GM18867 (cell line): Measurements from ENCODE around the gene RGS3.

Source experiments
- ATAC-seq: cut with Tn5 transposase; IDR thresholded peaks from one replicate; pipeline ENCODE4 v1.9.1; 2021; ENCODE audit warnings: mild to moderate bottlenecking, moderate library complexity; ENCODE audit not compliant: unreplicated experiment

The RGS3 gene

DNA sequence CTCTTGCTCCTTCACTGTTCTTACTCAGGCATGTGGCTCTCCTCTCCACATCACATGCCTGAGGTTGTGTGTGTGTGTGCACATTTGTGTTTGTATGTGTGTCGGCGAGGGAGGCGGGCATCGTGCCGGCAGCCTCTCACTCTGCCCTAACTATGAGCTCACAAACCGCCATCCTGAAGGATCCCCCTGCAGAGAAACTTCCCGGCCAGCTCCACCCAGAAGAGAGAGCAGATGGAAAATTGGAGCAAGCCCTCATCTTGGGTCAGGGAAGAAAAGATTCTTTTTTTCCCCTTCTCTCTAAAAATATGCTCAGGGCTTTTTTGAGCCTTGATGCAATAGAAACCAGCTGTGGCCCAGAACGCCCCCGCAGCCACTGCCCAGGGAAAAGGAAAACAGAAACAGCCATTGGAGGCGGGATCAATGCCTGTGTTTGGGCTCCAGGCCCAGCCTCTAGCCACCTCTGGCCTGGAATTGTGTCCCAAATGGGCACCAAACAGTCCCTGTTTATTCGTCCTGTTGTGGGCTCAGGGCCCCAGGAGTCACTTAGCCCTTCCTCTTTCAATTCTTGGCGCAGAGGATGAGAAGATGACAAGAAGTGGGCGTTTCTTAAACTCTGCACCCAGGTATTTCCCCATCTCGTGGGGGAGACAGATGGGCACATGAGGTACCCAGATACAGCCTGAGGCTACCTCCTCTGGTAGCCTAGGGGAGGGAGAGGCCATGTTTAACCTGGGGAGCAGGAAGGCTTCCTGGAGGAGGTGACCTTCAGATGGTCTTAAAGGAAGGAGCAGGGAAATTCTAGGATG is 151.5 kb downstream of the RGS3 start:
- ATAC-seq = no peak

DNA sequence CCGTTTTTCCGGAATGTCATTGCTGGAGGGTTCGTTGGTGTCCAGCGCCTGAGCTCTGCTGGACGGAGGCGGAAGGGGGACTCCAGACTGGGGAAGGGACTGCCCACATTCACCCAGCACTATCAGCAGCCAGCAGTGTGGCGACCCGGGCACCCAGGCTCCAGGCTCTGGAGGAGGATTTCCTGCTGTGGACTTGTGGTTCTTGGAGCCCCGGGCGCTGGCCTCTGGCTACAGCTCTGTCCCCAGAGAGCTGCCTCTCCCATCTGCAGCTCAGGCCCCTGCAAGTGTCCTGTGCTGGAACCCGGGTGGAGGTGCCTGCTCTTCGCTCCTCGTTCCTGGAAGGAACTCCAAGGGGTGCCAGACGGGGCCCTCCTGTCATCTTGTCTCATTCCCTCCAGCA is 152.6 kb downstream of the RGS3 start:
- no peak for ATAC-seq

DNA sequence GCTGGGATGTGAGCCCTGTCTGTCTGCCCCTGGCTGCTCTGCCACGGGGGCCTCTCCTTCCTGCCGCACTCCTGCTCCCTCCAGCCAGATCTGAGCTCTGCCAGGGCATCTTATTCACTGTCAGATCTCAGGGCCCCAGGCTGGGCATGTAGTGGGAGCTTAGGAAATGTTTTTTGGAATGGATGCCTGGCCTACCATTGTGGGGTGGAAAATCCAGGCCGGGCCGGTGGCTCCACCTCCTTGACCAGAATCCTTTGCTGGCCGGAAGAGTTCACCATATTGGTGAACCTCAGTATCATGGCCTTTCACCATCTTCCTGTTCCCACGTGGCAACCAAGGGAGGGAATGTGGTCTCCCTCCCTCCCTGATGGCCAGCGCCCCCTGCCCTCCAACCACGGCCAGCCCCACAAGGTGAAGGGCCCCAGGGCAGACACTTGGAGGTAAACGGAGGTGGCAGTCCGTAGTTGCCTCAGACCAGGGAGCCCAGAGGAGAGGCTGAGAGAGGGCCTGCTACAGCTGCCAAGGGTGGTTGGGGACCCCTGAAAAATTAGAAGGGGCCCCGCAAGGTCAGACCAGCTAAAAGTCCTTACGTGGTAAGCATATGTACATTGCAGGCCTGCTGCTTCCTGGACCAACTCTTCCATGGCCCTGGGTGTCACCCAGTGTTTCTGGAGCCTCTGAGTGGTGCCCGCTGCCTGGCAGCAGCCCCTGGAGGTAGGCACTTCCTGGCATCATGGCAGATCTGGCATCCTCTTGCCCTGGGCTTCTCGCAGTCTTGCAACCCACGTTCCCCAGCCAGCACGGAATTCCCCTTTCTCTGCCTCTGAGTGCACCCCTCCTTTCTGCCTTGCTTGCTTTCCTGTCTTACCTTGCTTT is 153.3 kb downstream of the RGS3 start:
- ATAC-seq = no peak

DNA sequence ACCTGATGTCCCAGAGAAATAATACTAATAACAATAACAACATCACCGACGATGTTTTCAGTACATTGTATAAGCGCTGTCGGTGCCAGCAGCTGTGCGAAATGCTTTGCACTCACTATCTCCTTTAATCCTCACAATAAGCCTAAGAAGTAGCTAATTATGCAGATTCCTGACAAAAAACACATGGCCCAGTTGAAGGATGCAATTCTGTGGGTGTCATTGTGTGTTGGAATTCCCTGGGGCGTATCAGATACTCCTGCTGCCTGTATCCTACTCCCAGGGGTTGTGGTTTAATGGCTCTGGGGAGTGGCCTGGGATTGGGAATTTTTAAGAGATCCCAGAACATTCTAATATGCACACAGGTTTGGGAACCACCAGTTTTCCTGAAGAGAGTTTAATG is 154.0 kb downstream of the RGS3 start:
- no peak for ATAC-seq

DNA sequence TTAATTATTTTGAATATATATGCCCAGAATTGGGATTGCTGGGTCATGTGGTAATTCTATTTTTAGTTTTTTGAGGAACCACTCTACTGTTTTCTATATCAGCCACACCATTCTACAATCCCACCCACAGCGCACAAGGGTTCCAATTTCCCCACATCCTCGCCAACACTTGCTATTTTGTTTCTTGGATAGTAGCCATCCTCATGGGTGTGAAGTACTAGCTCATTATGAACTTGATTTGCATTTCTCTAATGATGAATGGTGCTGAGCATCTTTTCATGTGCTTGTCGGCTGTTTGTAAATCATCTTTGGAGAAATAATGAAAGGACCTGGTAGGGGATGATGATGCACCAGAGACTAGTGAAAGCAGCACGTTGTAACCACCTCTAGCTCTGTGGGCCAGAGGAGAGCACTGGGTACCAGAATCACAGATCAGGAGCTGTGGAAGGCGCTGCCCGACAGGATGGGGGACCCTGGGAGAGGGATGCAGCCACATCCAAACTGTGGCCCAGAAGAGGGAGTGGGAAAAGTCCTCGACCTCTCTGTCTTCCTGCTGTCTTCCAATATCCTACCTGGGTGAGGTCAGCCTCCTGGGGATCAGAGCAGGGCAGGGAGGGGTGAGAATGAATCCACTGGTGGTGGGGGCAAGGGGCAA is 155.4 kb downstream of the RGS3 start:
- ATAC-seq = no peak

DNA sequence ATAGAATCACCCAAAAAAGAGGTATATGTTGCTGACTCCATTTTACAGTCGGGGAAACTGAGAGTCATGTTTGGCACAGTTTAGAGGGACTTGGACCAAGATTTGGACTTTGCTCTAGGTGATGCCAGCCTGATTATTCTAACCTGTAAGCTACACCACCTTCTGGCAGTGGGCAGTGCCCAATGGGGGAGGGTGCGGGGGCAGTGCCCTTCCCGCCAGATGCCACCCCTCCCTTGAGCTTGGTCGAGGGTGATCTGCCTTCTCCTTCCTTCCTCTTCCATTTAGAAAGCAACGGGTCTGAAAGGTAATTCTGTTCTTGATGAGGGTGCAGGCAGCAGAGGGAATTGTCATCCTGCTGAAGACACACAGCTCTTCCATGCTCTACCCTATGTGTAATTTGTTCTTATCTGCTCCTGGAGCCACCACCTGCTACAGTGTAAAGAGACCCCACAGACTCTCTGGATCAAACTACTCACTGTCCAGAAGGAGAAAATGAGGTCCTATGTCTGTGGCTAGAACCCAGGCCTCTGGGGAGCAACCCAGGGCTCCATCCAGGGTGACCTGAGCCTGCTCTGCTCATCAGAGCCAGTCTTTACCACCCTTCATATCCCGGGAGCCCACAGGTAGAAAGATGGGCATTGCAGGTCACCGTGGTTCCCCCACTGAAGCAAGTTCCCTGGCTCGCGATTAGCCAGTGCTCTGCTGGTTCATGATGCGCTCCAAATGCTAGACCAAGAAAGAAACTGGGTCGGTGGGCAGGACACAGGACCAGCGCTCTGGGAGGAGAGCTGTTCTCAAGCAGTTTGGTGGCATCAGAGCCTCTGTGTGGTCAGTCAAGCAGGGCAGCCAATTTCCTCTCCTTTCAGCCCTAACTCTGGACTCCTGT is 156.2 kb downstream of the RGS3 start:
- ATAC-seq = no peak

DNA sequence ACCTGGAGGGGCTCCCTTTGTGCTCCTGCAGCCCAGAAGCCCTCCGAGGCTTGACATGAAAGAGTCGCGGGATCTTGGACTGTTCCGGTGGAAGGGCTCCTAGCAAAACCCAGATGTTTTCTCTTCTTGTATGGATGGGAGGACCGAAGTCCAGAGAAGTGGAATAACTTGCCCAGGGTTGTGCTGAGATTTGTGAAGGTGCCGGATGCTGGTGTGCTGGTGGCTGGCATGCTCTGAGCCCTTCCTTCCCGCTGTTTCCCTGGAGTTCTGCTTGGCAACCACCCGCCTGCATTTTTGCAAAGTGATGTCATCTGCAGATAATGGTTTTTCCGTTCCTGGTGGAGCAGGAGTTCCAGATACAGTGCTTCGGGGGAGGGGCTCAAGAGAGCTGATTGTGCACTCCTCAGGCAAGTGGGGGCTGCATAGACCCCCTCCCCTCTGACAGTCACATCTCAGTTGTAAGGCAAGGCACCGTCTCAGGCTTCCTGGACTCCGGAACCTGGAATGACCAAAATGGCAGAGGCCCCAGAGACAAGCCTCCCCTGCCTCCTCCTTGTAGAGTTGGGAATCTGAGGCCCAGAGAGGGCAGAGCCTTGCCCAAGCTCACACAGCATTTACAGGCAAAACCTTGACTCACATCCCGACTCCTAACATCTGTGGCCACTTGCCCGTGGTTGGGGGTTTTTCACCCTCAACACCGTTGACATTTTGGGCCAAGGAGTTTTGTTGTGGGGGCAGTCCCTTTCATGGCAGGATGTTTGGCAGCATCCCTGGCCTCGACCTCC is 157.0 kb downstream of the RGS3 start:
- ATAC-seq = no peak

DNA sequence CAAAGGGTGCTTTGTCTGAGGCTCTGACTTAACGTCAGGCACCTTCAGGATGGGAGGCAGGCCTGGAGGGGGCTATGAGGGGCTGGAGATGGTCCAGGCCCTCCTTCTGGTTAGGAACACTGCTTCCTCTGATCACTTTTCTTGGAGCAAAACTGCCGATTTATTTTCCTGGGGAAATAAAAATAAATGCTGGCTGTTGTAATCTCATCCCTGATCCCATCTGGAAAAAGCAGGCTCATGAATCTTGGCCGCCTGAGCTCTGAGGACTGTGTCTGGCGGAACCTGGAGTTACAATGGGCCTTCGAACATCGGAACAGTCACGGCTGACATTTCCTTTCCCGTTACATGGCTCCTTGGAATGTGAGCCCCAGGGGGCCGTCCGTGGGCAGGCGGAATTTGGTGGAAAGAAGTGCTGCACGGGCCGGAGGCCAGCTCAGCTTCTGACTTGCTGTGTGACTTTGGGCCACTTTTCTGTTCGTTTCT is 157.8 kb downstream of the RGS3 start:
- no peak for ATAC-seq

DNA sequence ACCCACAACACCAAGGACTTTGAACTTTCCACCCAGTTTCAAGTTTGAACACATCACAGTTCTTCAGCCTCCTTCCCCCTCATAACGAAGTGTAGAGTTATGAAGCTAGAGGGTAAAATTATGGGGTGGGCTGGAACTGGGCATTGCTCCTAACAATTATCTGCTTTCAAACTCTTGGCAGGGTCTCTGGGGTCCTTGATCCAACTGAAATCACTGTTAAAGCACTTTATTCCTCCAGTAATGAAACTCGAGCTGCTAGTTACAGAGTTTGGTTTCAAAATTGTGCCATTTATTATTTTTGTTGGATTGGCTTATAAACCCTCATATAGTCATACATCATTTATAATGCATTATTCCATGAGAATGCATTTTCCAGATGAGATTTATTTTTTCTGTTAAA is 158.5 kb downstream of the RGS3 start:
- ATAC-seq = no peak

DNA sequence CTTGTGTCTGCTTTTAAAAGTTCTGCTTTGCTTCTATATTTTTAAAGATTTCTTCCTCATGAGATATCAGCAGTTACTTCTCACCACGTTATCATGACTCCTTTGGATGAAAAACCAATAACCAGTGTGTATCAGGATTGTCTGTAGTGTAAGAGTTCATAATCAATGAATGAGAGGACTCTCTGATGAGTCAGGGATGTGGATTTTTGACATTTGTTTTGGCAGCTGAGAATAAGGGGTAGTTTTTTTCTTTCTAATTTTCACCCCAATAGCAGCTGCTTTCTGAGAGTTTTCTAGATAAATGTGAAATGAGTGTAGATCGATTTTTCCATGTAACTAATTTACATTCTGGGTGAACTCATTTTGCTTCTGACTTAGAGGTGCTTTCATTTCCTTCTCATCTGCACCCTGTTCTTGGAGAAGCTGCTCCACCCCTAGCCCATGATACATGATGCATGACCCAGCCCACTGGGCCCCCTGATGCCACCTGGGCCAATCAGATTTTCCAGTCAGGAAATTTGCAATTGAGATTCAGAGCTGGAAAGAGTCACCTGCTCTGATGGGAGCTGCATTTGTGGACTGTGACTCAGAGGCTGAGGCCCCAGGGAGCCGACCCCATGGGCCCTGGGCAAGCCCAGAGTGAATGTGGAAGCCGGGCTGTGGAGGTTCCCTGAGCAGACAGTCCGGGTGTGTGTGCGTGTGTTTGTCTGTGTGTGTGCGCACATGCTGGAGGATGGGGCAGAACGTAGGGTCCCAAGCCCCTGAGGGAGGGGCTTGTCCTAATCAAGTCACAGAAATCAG is 159.3 kb downstream of the RGS3 start:
- ATAC-seq = peak; percentile 78

DNA sequence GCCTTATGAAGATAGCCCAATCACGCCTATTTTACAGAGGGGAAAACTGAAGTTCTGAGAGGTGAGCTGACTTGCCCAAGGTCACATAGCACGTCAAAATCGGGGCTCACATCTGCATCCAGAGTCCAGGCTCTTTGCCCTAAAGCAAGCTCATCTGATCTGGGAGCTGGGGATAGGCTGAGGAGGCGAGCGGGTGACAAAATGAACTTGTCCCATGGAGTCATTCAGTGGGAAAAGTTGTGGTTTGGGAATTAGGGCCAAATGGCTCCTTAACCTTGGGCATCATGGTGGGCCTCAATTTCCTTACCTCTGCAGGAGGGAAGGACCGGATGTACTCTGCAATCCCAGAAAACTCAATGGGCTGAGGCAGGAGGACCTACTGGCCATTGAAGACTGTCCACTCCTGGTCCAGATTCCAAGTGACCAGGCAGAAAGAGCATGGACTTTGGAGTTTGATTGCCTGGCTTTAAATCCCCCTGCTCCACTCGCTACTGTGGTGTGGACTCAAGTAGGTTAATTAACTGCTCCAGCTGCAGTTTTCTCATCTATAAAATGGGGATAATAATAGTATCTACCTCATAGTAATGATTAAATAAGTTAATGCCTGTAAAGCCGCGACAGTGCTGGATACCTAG is 160.4 kb downstream of the RGS3 start:
- no peak for ATAC-seq

DNA sequence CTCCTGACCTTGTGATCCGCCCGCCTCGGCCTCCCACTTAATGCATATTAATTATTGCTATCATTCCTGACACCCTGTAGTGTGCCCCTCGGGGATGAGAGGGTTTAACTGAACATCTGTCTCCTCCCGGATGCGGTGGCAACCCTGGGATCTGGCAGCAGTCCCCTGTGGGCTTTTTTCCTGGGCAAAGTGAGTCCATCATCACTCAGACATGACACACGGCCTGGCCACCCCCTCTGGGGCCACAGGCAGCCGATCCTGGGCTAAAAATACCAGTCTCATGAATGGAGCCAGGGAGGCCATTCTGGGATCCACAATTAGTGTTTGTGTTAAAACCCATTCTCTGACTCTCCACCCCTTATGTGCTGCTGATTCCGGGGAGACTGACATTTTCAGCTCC is 161.2 kb downstream of the RGS3 start:
- no peak for ATAC-seq

DNA sequence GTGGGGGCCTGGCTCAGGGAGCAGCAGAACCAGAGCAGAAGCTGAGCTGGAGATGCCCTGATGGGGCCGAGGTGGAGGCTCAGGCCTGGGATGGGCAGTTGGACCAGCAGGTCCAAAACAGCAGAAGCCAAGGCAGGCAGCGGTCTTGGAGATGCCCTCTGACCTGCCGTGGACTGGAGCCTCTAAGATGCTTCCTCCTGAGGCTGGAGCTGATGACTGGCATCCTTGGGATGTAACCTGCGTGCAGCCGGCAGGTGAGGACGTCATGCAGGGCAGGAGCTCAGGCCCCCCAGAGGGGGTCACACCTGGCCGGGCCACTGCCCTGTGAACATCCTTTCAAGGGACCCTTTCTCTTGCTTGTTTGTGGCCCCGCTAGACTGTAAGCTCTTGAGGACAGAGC is 162.0 kb downstream of the RGS3 start:
- ATAC-seq = no peak

DNA sequence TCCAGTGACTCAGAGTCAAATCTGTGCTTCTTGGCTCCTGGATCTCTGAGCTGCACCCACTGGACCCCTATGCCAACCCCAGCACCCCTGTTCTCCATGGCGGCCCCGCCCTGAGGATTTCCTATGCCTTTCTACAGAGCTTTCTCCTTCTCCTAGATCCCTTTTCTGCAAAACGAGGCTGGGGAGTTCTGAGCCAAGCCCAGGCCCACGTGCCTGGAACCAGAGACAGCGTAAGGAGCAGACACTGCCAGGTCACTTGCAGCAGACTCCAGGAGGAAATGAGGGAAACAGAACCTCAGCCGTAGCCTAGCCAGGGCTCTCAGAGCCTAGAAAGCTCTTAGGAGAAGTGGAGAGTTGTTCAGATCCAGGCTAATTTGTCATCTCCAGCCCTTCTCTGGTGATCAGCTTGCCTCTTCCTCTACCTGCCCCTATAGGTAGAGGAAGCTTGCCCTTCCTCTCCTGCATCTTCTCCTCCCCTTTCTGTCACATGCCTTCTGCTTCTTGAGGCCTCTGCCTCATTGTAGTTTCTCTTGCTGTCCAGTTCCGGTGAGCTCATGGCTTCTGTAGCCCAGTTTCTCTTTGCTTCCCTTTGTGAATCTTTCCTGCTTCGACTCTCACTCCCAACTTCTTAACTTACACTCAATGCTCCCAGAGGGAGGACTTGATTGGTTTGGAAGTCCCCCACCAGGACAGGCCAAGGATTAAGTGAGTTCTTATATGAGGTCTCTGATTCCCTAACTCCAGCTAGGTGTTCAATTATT is 163.4 kb downstream of the RGS3 start:
- no peak for ATAC-seq

DNA sequence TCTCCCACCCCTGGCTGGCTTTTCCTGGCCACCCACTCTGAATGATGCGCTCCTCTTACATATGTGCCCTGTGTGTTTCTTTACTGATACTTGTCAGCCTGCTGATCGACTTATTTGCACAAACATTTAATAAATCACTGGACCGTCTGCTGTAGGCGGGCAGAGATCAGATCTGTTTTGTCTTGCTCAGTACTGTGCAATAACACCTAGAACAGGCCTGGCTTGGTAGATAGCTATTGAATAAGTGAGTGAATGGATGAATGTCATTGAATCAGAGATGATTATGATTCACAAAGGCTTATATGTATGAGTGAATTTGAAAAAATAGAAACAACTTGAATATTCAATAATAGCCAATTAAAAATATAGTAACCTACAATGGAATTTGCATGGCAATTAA is 165.1 kb downstream of the RGS3 start:
- ATAC-seq = no peak

DNA sequence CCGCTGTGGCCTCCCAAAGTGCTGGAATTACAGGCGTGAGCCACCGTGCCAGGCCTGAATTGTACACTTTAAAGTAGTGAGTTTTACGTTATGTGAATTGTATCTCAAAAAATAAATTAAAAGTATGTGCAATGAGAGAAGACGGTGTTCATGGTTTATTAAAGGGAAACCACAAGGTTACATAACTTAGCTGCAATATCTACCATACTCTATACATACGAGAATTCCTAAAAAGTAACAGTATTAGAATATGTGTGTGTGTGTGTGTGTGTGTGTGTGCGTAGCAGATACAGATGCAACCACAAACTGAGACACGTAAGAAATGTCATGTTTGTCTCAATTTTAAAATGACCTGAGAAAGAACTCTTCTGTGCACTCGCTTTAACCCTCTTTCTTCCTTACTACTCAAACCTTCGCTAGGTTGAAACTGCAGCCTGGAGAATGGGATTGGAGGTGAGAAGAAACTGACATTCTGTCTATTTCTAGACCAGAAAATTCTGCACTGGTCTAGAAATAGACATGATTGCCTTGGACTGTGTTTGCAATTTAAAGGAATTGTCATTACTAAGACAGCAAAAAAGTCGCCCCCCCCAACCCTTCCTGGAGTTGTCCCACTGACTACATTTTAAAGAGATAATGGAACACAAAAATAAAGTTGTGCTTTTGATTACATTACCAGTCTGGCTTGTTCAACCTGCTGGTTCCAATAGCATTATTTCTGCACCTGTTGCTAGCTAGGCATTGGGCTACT is 167.0 kb downstream of the RGS3 start:
- ATAC-seq = no peak

DNA sequence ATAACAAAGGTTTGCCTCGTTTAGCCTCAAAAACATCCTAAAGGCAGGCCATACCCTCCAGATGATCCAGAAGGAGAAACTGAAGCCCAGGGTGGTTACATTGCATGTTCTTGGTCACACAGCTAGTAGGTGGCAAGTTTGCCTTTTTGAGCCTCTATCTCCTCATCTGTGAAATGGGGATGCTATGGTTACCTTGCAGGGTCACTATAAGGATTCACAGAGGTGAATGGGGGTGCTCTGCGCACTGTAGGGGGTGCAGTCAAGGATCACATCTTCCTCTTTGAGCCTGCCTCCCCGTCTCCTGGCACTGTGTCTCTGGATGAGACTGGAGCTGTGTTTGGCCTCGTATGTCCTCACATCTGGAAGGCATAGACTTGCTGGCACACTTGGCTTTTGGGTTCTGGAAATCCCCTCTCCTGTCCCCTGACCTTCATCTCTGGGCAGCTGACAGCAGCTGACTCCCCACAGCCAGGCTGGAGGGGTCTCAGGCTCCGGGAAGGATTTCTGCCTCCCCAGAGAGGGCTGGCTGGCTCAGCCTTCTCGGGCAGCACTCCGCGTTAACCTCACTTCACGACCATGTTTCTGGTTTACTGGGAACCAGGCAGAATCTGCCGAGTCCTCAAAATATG is 167.7 kb downstream of the RGS3 start:
- ATAC-seq = no peak
